ENCODE measurements around the gene ZEB2.

The ZEB2 gene

DNA sequence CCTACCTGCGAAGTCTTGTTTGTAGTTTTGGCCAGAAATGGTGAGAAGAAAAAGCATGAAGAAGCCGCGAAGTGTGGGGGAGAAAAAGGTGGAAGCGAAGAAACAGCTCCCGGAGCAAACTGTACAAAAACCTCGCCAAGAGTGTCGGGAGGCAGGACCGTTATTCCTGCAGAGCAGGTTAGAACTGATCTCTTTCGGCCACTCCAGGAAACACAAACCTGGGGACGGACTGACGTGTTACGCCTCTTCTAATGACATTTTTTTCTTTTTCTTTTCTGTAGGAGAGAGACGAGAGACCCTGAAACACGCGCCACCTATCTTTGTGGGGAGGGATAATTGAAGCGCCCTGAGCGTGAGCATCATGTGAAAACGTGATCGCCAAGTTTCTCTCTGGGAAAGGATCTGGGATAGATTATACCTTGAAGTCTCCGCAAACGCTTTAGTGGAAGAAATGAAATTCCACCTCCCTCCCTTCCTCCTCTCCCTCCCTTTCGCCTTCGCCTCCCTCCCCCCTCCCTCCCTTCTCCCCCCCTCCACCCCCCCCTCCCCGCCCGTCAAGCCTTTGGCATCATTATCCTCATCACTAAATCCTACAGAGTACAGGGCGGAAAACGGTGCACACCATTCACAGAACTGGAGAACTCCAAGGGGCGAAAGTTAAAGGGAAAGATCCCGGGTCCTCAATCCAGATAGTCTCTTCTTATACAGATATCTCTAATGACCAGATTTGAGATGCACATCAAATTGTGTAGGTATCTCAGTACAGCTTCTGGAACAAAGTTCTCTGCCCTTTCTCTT is at the start of gene ZEB2:
Gene ZEB2, minus strand, starts transcription at position 186 of the 798 bp plus-strand sequence. CDS start 2,769 bp downstream, outside the sequence.
- peak; percentile 13 to 65 for DNase-seq

DNA sequence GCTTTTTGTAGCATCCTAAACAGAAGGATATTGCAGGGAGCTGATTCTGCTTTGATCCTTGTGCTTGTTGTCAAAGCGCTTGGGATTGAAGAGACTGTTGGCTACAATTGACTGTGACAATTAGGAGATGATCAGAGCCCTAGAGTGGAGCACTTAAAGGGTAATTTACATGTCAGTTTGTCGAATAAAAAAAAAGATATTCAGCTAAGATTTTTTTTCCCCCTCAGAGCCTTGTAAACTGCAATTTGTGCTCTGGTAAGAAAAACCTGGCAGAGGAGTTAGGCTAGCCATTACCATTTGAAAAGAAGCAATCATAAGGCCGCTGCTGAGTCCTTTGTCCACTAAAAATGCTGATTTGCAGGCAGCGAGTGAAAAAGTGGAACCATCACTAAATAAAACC is 47.8 kb upstream of the ZEB2 start:
- no peak for DNase-seq

DNA sequence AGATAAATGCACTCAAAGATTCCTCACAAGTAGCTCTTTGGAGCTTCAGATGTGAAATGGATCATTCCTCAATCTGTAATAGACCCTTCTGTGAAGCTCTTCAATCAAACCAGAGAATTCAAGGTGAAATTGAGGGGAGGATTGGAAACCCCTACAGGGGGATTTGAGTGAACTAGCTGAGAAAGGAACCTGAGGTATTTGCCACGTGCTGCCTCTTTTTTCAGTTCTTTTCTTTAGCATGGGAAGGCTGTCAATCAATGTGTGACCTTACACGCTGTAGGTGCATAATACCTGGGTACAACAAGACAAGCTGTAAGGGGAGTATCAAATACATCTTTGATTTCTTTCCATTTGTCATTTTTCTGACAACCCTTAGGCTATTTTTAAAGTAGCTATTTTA is 46.5 kb upstream of the ZEB2 start:
- DNase-seq, result no peak

DNA sequence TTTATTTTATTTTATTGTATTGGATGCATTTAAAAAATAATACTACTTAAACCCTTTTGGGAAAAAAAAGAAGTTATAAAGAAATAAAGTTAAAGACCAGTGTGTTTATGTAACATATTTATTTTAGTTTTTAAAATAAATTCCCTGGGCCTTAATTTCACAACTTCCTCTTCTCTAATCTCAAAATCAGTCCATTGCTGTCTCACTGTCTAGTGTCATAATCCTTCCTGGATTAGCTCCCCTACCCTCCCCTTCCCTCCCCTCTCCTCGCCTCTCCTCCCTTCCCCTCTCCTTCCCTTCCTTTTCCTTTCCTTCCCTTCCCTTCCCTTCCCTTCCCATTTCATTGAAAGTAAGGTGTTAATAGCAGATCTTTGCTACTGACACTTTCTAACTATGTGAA is 40.3 kb upstream of the ZEB2 start:
- DNase-seq, result no peak

DNA sequence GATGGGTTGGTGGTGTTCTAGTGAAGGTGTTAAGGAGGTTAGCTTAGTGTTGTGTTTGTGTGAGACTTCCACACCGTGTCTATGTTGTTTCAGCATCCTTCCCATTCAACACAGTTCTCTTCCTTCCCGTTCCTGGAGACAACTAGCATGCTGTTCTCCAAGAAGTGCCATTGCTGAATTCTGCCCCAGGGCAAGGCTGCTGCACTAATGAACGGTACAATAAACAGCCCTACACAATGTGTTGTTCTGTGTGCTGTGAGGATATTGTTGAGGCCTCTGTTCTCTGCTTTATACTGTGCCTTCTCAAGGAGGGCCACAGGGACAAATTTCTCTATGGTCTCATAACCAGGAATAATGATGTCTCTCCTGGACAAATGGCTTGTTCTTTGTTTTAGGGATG is 39.8 kb upstream of the ZEB2 start:
- no peak for DNase-seq

DNA sequence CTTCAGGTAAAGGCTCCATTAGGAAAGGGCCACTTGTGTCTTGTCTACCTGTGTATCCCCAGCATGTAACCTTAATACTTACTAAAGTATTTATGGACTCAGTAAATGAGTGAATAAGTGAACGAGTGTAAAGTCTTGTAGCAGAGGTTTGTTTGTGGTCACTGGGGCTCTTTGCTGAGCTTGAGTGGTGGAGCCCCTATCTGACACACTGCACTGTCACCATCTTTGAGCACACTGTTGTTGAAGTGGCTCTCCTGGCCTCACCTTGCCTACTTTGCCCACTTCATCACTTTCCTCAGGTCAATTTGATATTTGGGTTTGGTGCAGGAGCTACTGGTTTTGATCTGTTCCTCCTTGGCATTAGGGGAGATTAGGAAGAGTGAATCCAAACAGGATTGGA is 39.3 kb upstream of the ZEB2 start:
- DNase-seq, result no peak

DNA sequence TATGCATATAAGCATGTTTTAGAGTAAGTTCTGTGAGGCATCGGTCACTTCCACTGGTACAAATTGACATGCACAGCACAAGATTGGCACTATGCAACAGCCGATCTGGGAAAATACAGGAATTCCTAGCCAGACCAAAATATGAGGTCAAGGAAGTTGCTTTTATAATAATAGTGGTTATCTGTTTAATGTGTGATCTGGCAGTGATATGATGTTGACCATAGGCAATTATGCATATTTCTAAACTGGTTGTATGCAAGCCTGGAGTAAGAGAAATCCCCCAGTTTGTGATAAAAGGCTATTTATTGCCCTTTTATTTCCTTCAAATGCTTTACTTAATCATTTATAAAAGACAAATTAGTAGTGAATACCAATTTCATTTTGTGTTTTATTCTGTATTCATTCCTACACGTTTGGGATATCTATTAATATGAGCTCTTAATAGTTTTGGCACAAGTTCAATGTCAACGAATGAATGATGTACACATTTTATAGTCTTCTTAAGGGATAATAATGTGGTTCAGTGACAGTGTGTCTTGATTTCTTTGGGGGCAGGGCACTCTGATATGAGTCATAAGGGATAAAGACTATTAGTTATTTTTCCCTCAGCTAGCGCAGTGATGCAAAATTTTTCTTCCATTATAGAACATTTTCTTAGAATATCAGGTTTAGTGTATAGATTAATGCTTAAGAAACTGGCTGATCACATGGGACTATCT is 34.7 kb upstream of the ZEB2 start:
- no peak for DNase-seq

DNA sequence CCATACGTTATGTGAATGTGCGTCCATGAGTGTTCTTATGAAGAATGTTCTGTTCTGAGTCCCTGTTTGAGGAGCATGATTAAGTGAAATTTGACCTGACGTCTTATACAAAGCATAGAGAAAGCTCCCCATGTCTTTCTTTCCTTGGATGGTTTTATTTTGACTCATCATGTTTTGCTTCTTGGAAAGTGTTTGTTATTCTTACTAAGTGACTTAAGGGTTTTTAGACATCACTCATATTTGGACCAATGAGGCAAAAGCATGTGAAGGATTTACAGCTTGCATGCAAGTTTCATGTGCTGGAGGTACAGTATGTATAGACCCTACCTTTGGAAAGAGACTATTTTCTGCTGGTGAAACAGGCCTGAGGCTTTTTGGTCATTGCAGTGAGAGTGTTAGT is 33.5 kb upstream of the ZEB2 start:
- no peak for DNase-seq

DNA sequence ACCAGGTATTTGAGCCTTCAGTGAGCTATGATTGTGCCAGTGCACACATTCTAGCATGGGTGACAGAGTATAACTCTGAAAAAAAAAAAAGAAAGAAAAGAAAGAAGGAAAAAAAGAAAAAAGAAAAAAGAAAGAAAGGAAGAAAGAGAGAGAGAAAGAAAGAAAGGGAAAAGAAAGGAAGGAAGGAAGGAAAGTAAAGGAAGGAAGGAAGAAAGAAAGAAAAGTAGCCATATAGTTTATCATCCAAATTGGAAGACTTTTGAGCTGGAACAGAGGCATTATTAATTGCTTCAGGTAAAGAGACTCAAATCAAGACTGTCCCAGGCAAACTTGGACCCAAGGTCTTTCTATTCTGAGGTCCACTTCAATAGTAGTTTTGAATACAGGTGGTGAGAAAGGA is 32.9 kb upstream of the ZEB2 start:
- no peak for DNase-seq

DNA sequence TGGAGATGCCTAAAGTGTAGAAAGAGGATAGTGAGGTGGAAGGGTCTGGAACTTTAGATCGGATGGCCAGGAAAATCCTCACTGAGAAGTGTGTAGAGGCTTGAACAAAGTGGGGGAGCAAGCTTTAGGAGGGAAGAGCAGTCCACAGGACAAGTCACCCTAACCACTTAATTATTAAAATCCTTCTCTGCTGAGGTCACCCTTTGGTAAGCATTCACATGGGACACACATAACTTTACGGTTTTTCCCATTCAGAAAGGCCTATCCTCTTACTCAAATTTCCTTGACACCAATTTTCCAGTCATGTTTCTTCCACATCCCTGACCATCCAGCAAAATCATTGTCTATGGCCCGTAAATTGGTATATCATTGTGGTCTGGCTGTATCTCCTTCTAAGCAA is 31.0 kb upstream of the ZEB2 start:
- no peak for DNase-seq

DNA sequence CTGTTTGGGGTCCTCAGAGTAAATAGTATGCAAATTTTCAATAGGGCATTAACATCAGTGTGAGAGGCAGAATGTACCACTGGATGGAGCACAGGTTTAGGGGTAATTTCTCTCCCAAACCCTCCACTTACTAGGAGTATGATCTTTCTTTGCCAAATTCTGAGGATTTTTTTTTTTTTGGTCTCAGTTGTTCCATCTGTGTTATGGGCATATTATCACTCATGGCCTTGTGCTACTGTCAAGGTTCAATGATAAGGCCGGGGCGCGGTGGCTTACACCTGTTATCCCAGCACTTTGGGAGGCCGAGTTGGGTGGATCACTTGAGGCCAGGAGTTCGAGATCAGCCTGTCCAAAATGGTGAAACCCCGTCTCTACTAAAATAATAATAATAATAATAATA is 30.2 kb upstream of the ZEB2 start:
- DNase-seq, result no peak

DNA sequence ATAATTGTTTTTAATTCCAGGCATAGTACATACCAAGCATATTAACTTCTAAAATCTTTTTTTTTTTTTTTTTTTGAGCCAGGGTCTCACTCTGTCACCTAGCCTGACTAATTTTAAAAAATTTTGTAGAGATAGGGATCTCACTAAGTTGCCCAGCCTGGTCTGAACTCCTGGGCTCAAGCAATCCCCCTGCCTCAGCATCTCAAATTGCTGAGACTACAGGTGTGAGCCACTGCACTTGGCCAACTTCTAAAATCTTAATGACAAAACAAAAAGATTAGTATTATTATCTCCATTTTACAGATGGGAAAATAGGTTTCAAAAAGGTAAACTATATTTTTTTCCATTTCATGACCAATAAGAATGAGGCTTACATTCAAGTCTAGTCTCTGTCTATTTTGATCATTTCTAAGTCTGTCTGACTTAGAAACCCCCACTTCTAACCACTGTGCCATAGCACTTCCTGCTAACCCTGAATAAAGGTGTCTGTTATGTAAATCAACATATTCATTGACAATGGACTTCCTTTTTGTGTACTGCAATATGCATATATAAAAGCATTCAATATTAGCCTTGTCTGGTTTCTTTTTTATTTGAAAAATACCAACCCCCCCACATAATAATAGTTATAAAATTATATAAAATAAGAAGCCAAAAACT is 28.7 kb upstream of the ZEB2 start:
- DNase-seq, result peak in 1 of 2 experiments; percentile 5

DNA sequence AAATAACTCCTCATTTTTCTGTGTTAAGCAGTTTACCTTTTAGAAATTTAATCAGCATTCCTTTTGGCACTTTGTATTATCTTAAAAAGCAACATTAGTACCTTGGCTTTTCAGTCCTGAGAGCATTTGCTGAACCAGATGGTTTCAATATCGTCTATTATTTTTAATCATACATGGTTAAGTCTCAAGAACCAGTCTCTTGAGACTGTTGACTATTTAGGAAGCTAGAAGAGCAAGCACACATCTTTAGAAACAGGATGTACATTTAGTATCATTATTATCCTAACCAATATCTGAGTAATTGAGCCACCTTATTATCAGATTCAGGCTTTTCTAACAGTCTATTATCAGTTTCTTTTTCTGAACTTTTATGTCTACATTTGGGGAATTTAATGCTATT is 28.2 kb upstream of the ZEB2 start:
- DNase-seq, result no peak

DNA sequence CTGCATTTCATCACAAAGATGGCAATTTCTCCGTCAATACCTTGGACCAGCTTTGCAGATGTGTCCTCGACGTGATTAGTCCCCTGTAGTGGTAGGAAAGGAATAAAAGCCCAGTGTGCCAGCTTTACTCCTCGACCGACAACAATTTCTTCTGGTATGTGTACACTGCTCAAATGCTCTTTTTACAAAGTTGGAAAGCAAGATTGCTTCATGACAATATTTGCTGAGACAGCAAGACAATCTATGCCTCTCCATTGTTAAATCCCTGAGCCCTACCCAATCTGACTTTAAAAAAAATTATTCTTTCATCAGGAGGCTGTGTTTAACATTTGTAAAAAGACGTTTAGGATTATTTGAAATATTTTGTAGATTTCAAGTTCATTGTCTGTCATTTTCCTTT is 27.6 kb upstream of the ZEB2 start:
- DNase-seq, result no peak

DNA sequence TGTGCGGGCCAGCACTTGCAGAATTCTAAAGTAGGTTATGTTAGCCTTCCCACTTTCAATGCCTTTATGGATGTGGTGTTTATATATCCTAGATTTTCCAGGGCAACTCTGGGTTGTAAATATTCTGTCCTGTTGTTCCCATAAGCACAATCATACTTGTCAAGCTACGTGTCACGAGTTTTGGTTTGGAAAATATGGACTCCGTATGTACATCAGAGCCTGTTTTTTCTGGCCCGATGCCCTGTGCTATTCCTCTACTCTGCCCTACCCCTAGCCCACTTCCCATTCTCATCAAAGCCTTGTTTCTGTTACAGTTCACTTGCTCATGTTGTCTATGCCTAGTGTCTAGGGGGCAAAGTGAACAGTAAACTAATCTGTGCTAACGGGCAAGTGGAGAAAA is 27.0 kb upstream of the ZEB2 start:
- DNase-seq, result no peak

DNA sequence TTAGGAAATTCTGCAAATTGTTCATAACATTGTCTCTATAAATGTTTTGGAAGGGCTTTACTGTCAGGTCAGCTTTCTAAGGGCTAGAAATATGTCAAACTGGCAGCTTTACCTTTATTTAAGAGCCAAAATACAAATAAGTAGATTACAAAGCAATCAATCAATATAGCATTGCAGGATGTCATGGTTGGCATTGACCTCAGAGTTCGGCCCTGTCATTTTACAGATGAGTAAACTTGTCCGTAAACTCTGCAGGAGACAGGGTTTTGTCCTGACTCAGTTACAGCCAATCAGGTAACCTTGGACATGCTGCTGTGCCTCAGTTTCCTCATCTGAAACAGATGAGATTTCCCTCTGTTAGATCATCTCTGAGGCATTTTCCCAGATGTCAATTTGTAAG is 25.9 kb upstream of the ZEB2 start:
- no peak for DNase-seq

DNA sequence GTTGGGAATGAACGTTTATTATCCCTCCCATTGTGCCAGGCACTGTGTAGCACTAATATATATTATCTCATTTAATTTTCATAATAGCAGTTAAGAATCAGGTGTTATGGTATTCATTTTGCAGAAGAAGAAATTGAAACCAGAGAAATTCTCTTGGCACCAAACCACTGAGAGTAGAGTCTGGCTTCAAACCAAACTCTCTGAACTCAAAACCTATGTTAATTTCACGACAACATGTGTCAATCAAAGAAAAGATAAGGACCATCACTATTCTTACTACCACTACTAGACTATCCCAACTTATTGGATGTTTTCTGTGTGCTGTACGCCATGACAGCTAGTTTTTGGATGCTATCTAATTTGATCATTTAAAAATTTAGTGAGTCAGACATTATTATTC is 24.1 kb upstream of the ZEB2 start:
- DNase-seq, result no peak

DNA sequence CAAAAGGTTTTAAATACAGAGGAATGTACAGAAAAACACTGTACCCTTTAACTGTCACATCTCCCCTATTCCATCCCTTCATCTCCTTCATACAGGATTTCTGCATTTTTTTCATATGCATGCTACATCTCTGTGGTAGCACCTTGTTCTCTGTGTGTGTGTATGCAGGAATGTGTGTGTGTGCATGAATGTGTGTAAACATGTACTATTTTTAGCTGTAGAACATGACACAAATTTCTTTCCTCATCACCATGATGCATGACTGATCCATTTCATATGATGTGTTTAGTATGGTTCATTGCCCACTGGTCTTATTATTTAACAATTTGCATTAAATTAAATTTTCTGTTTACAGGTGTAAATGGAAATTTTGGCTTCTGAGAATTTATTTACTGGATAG is 21.5 kb upstream of the ZEB2 start:
- DNase-seq, result peak in 1 of 2 experiments; percentile 30

DNA sequence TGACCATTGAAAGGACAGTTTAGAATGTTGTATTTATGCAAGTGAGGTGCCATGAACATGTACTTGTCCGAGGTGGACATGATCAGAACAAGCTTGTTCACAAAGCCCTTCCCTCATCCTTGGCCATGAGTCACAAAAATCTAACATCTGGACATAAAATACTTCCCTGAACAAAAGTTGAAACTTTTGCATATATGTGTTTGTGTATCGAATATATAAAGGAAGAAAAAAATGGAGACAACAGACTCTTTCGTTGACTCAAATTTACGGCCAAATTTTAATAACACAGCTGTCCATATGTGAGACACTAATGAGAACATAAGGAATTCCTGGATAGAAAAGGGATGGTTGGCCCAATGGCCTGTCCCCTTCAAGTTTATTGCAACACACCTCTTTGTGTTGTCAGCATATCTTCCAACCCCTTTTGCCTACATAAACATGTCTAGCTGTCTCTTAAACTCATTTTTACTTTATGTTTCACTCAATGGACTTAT is 19.4 kb upstream of the ZEB2 start:
- DNase-seq, result no peak

DNA sequence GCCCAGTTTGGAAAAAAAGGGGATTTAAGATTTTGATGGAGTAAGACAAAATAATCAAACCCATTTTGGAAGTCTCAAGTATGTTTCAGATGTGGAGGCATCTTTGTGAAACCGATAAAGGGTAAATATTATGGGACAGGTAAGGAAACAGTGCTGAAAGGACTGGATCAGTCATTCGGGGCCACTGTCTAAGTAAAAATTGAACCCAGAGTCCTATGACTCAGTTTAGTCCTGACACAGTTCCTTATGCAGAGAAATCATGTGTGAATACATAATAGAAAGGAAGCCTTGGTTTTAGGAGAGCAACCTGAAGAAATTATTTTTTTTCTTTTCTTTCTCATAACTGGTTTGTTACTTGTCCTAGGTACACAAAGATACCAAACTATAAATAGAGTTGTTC is 15.4 kb upstream of the ZEB2 start:
- DNase-seq, result no peak

DNA sequence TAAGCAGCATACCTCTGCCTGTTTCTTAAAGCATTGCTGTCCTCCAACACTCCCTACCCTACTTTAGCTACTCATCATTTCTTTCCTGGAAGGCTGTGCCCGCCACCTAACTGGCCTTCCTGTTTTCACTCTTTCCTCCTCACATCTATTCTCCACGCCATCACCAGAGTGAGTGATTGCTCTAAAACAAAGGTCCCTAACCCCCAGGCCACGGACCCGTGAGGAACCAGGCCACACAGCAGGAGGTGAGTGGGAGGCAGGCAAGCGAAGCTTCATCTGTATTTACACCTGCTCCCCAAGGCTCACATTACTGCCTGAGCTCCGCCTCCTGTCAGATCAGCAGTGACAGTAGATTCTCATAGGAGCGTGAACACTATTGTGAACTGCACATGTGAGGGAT is 13.3 kb upstream of the ZEB2 start:
- DNase-seq, result no peak

DNA sequence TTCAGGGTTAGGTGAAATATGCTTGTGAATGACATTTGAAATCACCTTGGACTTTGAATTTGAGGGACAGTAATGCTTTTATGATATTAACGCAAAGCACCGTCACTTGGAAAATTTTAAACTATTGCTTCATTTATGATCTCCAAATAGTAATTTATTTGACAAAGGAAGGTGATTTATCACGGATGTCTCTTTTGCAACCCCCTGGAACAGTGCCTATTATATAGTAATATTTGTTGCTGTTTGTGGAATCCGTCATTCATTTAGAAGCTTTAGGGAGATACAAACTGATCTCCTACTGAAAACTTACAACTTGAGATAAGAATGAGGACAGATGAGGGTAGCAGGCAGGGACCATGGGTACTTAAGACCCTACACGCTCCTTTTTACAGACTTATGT is 10.7 kb upstream of the ZEB2 start:
- no peak for DNase-seq

DNA sequence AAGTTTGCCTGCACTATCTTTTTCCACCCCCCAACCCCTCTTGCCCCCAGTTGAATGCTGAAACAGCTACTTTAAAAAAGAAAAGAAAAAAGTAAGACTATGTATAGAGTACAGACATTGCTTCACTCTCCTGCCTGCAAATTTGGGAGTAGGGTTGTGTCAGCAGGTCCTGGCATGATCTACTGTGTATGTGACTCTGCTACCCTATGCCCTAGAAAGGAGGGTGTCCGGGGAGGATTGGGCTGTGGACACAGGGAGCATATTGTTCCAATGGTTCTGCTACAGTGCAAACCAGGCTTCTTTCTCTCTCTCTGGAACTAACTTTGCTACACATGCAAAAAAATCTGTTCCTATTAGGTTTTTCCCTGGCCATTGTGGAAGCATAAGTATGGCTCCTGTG is 9.9 kb upstream of the ZEB2 start:
- no peak for DNase-seq

DNA sequence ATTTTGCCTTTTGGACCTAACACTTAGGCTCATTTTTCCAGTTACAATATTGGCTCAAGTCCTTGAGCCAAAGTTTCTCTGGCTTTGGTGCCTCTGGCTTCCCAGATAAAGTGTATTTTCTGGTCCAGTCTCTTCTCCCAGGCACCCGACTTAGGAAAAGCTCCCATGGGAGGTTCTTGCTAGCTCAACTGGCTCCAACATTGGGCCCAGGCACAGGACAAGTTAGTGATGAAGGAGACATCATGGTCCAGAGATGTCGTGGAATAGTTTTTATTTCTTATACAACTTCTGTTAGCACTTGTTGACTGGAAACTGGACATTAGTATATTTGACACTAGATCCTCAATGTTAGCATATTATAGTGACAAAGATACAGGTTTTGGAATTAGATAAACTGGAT is 8.2 kb upstream of the ZEB2 start:
- no peak for DNase-seq

All from NCI-H526 (cell line).